ENCODE data around the gene ING1. TPM values are rescaled to one million over a fixed set of nuclear protein-coding genes. Genes with fewer than 3 reads are reported as not detected.

The ING1 gene
- polyA plus RNA-seq, 1 donor (not counting 4 experiments of a cell fraction or from before 2014, with no cell fraction given), result 6.4 TPM

- no peak for FAIRE-seq
- no peak for TF ChIP-seq CTCF (optimal IDR thresholded peaks at IDR 0.05 in 1 of 3, IDR thresholded peaks at IDR 0.05 in 1 of 3, conservative IDR thresholded peaks at IDR 0.05 in 1 of 3; ENCODE audit: extremely low read depth in 1 of 3, insufficient read depth in 2 of 3, low read length in 3 of 3)
- no peak for TF ChIP-seq EZH2 (IDR thresholded peaks at IDR 0.05; ENCODE audit: low read length)
- Histone ChIP-seq H3K9ac (ENCODE audit: control insufficient read depth, extremely low read depth, insufficient read depth, low read length) (no peak overlapping the region), H3K79me2 (ENCODE audit: control insufficient read depth, insufficient read depth, low read length) (no peaks in the 10 kb centered on the region), H3K36me3 (ENCODE audit: control insufficient read depth in 2 of 2, extremely low read depth in 1 of 2, insufficient read depth in 2 of 2, low read length in 2 of 2) (no peaks in the 10 kb centered on the region), H3K27ac (ENCODE audit: control insufficient read depth, insufficient read depth, low read length) (no peak overlapping the region), H3K27me3 (ENCODE audit: control insufficient read depth, extremely low read depth, insufficient read depth, low read length) (peaks cover 10% of the 10 kb centered on the region), H3K4me1 (ENCODE audit: control insufficient read depth, extremely low read depth, insufficient read depth, low read length) (no peaks in the 10 kb centered on the region), H3K9me3 (ENCODE audit: control insufficient read depth, low read depth, low read length) (no peaks in the 10 kb centered on the region), H3K4me3 (ENCODE audit: control insufficient read depth in 2 of 3, extremely low read depth in 1 of 3, insufficient read depth in 2 of 3, low read depth in 1 of 3, low read length in 3 of 3) (no peak overlapping the region), H4K20me1 (ENCODE audit: control insufficient read depth, extremely low read depth, insufficient read depth, low read length) (no peaks in the 10 kb centered on the region), H3K4me2 (ENCODE audit: control insufficient read depth, extremely low read depth, insufficient read depth, low read depth, low read length) (no peak overlapping the region), H2AFZ (ENCODE audit: control insufficient read depth, low read length) (no peak overlapping the region), H3K9me1 (ENCODE audit: control insufficient read depth, extremely low read depth, insufficient read depth, low read length) (no peaks in the 10 kb centered on the region)
- DNase-seq (ENCODE audit: low read depth, low spot score), result no peak
- dilution Hi-C loops (cut with MboI; ENCODE audit: extremely low pct_ligation_motif_present, low sequenced_read_pairs), result no loop called here
Observed at GRCh38 chr13:110767476-110767875, 54.0 kb downstream of the ING1 start.

DNA sequence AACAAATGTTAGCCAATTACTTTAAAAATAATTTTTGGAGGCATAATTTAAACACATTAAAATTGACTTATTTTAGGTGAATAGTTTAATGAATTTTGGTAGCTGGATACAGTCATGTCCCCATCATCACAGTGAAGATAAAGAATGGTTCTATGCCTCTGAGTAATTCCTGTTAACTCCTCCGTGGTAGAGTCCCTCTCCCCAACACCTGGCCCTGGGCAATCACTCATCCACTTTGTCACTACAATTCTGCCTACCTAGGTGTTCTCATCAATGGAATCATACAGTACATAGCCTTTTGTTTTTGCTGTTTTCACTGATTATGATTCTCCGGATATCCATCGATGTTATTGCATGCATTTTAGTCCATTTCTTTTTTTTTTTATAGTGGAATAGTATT, 55.6 kb downstream of the ING1 start:
- no peak overlapping the region for H3K27ac ChIP-seq (ENCODE audit: control insufficient read depth, insufficient read depth, low read length)
- H3K9me1 ChIP-seq (ENCODE audit: control insufficient read depth, extremely low read depth, insufficient read depth, low read length), result no peaks in the 10 kb centered on the region
- no peaks in the 10 kb centered on the region for H4K20me1 ChIP-seq (ENCODE audit: control insufficient read depth, extremely low read depth, insufficient read depth, low read length)
- H3K4me2 ChIP-seq (ENCODE audit: control insufficient read depth, extremely low read depth, insufficient read depth, low read depth, low read length), result no peak overlapping the region
- H3K4me3 ChIP-seq (ENCODE audit: control insufficient read depth in 2 of 3, extremely low read depth in 1 of 3, insufficient read depth in 2 of 3, low read depth in 1 of 3, low read length in 3 of 3), result no peak overlapping the region
- TF ChIP-seq EZH2 (IDR thresholded peaks at IDR 0.05; ENCODE audit: low read length) (no peak), CTCF (optimal IDR thresholded peaks at IDR 0.05 in 1 of 3, IDR thresholded peaks at IDR 0.05 in 1 of 3, conservative IDR thresholded peaks at IDR 0.05 in 1 of 3; ENCODE audit: extremely low read depth in 1 of 3, insufficient read depth in 2 of 3, low read length in 3 of 3) (no peak)
- H3K27me3 ChIP-seq (ENCODE audit: control insufficient read depth, extremely low read depth, insufficient read depth, low read length), result peaks cover 14% of the 10 kb centered on the region
- no peaks in the 10 kb centered on the region for H3K9me3 ChIP-seq (ENCODE audit: control insufficient read depth, low read depth, low read length)
- H2AFZ ChIP-seq (ENCODE audit: control insufficient read depth, low read length), result no peak overlapping the region
- H3K36me3 ChIP-seq (ENCODE audit: control insufficient read depth in 2 of 2, extremely low read depth in 1 of 2, insufficient read depth in 2 of 2, low read length in 2 of 2), result no peaks in the 10 kb centered on the region
- FAIRE-seq (no peak), DNase-seq (ENCODE audit: low read depth, low spot score) (no peak)
- dilution Hi-C loops (cut with MboI; ENCODE audit: extremely low pct_ligation_motif_present, low sequenced_read_pairs), result no loop called here
- no peaks in the 10 kb centered on the region for H3K4me1 ChIP-seq (ENCODE audit: control insufficient read depth, extremely low read depth, insufficient read depth, low read length)
- no peaks in the 10 kb centered on the region for H3K79me2 ChIP-seq (ENCODE audit: control insufficient read depth, insufficient read depth, low read length)
- H3K9ac ChIP-seq (ENCODE audit: control insufficient read depth, extremely low read depth, insufficient read depth, low read length), result no peak overlapping the region

Measured in keratinocyte (primary cell).